Measurements from ENCODE around the gene LINGO3.

- TF ChIP-seq POLR2AphosphoS5 (IDR thresholded peaks at IDR 0.05) = no peak
- TF ChIP-seq CTCF (IDR thresholded peaks at IDR 0.05) = no peak
- TF ChIP-seq POLR2A (IDR thresholded peaks at IDR 0.05) = no peak
- no peak for TF ChIP-seq EP300 (IDR thresholded peaks at IDR 0.05)
Measured at GRCh38 chr19:2339644-2340310, 31.8 kb upstream of the LINGO3 start.
